Ascending aorta (tissue), 2 donors: Measurements from ENCODE around the gene GRIK3. TPM values are rescaled to one million over a fixed set of nuclear protein-coding genes. Genes with fewer than 3 reads are reported as not detected.

Experiments used
- DNase-seq, 2 donors: peaks; one replicate each; pipeline ENCODE4 v3.0.0-alpha.2; 2019; ENCODE audit warnings: low spot score in 2 of 2
- H3K27ac ChIP-seq, 2 donors: fragments of 200-600 bp; sonication (generic); one replicate each; pipeline ENCODE4 v1.5.1; 2016 to 2017; ENCODE audit warnings: mild to moderate bottlenecking in 1 of 2
- H3K27me3 ChIP-seq: fragments of 200-600 bp; sonication (generic); one replicate; pipeline ENCODE4 v1.5.1; 2017
- H3K36me3 ChIP-seq, 2 donors: fragments of 200-600 bp; sonication (generic); one replicate each; pipeline ENCODE4 v1.5.1; 2016
- H3K4me1 ChIP-seq, 2 donors: fragments of 200-600 bp; sonication (generic); one replicate each; pipeline ENCODE4 v1.5.1; 2016 to 2017; ENCODE audit warnings: mild to moderate bottlenecking in 1 of 2
- H3K4me3 ChIP-seq, 2 donors: fragments of 200-600 bp; sonication (generic); one replicate each; pipeline ENCODE4 v1.5.1; 2016 to 2017; ENCODE audit warnings: mild to moderate bottlenecking in 1 of 2
- H3K9me3 ChIP-seq, 2 donors: fragments of 200-600 bp; sonication (generic); one replicate each; pipeline ENCODE4 v1.5.1; 2016
- intact Hi-C: fragments of 100-400 bp; cut with DNase I; formaldehyde crosslinking; loops from one replicate; pipeline ENCODE4 v1.15.1; 2023
- total RNA-seq: library from RNA; depleted of rRNA; stranded (reverse); fragments of >200 nt; gene quantifications from one replicate; pipeline ENCODE4 v1.1.0, GENCODE V29; 2016
- TF ChIP-seq, protein P1 (sequence below), 3 experiments: fragments of 200-600 bp in 2 of 3; fragments of 450-650 bp in 1 of 3; sonication (generic) in 2 of 3; IDR thresholded peaks; one replicate each; pipeline ENCODE4 v1.5.1; 2016 to 2019; ENCODE audit warnings: antibody characterized with exemption in 3 of 3, mild to moderate bottlenecking in 1 of 3, moderate library complexity in 1 of 3

The GRIK3 gene
- total RNA-seq, 1 donor from 2014 or later: under 0.01 TPM

DNA sequence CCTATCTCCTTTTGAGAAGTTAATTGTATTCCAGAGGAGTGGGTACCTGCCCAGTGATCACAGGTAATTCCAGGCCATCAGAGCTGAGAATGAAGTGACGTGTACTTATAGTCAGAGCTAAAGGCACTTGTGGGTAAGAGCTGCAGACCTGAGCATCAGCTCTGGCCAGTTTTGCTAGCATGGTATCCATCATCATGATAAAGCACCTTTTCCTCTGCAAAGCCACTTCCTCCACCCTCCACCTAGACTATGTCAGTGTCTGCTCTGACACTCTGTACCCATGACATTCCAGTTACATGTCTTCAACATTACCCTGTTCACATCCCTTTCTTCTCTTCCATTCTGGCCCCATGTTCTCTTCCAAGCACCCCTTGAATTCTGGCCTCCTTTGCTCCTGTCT is 157.3 kb downstream of the GRIK3 start:
- Histone ChIP-seq H3K36me3 (no peaks in the 10 kb centered on the region), H3K9me3 (no peaks in the 10 kb centered on the region), H3K27me3 (no peaks in the 10 kb centered on the region), H3K4me1 (no peaks in the 10 kb centered on the region), H3K27ac (no peak overlapping the region), H3K4me3 (no peak overlapping the region)
- peak in 1 of 2 donors; percentile 13 for DNase-seq
- TF ChIP-seq, protein P1, sequence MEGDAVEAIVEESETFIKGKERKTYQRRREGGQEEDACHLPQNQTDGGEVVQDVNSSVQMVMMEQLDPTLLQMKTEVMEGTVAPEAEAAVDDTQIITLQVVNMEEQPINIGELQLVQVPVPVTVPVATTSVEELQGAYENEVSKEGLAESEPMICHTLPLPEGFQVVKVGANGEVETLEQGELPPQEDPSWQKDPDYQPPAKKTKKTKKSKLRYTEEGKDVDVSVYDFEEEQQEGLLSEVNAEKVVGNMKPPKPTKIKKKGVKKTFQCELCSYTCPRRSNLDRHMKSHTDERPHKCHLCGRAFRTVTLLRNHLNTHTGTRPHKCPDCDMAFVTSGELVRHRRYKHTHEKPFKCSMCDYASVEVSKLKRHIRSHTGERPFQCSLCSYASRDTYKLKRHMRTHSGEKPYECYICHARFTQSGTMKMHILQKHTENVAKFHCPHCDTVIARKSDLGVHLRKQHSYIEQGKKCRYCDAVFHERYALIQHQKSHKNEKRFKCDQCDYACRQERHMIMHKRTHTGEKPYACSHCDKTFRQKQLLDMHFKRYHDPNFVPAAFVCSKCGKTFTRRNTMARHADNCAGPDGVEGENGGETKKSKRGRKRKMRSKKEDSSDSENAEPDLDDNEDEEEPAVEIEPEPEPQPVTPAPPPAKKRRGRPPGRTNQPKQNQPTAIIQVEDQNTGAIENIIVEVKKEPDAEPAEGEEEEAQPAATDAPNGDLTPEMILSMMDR (IDR thresholded peaks at IDR 0.05): no peak
- intact Hi-C loops: no loop called here

GRCh38 chr1:36874271-36875060 is 159.8 kb downstream of the GRIK3 start:
- TF ChIP-seq, protein P1 (IDR thresholded peaks at IDR 0.05): no peak
- Histone ChIP-seq H3K27ac (no peak overlapping the region), H3K4me3 (no peak overlapping the region), H3K27me3 (no peaks in the 10 kb centered on the region), H3K4me1 (peaks cover 0 to 3% of the 10 kb centered on the region in 2 donors), H3K9me3 (no peaks in the 10 kb centered on the region), H3K36me3 (no peaks in the 10 kb centered on the region)
- DNase-seq: peak in 1 of 2 donors; percentile 53
- intact Hi-C loops: no loop called here

DNA sequence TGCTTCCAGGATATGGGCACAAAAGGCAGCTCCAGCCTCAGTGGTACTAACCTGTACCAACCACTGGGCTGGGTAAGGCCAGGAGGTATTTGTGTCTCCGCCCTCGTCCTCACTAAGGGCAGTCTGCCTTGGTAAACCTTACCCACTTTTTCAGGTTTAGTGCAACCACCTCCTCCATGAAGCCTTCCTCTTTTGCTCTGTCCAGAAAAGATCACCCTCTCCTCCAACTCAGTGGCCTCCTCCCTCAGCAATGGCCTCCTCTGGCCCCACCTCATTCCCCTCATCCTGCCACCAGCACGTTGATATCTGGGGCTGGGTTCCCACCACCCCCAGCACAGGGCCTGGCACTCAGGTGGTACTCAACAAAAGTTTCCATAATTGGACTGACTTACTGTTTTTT is 161.5 kb downstream of the GRIK3 start:
- Histone ChIP-seq H3K27me3 (no peaks in the 10 kb centered on the region), H3K9me3 (no peaks in the 10 kb centered on the region), H3K27ac (no peak overlapping the region), H3K4me3 (no peak overlapping the region), H3K36me3 (no peaks in the 10 kb centered on the region), H3K4me1 (peaks cover 0 to 3% of the 10 kb centered on the region in 2 donors)
- peak in 1 of 2 donors; percentile 7 for DNase-seq
- intact Hi-C loops: no loop called here
- TF ChIP-seq, protein P1 (IDR thresholded peaks at IDR 0.05): no peak

GRCh38 chr1:36872126-36872754 is 162.1 kb downstream of the GRIK3 start:
- intact Hi-C loops: no loop called here
- peak in 1 of 2 donors; percentile 38 for DNase-seq
- TF ChIP-seq, protein P1 (IDR thresholded peaks at IDR 0.05): no peak
- no peak overlapping the region for H3K27ac ChIP-seq
- H3K4me1 ChIP-seq: peaks cover 0 to 3% of the 10 kb centered on the region in 2 donors
- no peaks in the 10 kb centered on the region for H3K36me3 ChIP-seq
- no peaks in the 10 kb centered on the region for H3K27me3 ChIP-seq
- H3K9me3 ChIP-seq: no peaks in the 10 kb centered on the region
- H3K4me3 ChIP-seq: no peak overlapping the region

DNA sequence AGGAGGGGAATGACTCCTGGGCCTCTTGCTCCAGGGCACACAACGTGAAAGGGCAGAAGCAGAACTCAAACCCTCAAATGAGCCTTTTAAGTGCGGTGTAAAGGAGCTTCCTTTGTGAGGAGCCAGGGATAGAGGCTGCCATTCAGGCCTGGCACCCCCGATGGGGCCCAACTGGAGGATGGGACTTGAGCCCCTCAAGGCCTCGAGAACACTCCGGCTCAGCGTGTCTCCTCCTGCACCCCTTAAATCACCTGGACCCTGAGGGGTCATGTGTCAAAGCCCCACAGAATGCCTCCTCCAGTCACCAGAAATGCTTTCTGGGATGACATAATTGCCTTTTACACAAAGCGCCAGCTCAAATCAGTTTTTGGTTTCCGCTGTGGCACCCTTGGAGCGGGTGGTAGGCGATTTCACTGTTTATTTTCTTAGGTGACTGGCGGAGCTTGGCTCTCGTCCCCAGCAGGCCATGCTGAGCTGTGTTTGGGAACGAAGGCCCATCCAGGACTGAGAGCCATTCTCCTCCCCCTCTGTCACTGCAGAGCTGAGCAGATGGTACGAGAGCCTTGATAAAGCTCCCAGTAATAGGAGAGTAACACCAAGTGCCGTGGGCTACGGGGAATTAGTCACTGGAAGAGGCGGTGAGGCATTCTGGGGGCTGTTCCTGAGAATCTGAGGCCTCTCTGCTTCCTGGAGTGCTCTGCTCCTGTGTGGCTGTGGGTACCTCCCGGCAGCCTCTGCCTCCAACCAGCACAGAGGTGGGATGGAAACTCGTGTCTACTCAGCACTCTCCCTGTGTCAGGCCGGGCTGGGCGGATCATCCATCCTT is 163.0 kb downstream of the GRIK3 start:
- H3K9me3 ChIP-seq: no peaks in the 10 kb centered on the region
- intact Hi-C loops: no loop called here
- TF ChIP-seq, protein P1 (IDR thresholded peaks at IDR 0.05): no peak
- no peaks in the 10 kb centered on the region for H3K27me3 ChIP-seq
- H3K36me3 ChIP-seq: no peaks in the 10 kb centered on the region
- no peak overlapping the region for H3K4me3 ChIP-seq
- DNase-seq: no peak
- peak overlapping the region in 1 of 2 donors; percentile 40 for H3K27ac ChIP-seq
- H3K4me1 ChIP-seq: peaks cover 0 to 3% of the 10 kb centered on the region in 2 donors
